ENCODE results near the gene FBN2.

DNA sequence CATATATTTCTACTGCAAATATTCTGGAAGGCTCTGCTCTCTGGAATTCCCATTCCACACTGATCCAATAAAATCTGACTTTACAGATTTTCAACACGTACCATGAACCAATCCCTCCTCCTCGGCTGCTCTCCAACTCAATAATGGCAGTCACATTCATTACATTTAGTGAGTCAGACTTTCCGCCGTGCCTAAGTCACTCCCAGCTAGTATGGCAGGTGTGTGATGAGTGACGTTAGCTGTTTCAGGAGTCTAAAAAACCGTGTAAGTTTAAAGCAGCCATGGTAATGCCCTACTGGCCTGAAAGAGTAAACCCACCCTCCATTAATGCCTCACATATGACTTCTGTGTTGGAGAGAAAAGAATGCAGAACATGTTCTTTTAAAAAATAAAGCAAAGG lies 3.3 kb downstream of the FBN2 start:
- no peak for TF ChIP-seq POLR2A (IDR thresholded peaks at IDR 0.05; ENCODE audit: low read depth)
- TF ChIP-seq, protein P1, sequence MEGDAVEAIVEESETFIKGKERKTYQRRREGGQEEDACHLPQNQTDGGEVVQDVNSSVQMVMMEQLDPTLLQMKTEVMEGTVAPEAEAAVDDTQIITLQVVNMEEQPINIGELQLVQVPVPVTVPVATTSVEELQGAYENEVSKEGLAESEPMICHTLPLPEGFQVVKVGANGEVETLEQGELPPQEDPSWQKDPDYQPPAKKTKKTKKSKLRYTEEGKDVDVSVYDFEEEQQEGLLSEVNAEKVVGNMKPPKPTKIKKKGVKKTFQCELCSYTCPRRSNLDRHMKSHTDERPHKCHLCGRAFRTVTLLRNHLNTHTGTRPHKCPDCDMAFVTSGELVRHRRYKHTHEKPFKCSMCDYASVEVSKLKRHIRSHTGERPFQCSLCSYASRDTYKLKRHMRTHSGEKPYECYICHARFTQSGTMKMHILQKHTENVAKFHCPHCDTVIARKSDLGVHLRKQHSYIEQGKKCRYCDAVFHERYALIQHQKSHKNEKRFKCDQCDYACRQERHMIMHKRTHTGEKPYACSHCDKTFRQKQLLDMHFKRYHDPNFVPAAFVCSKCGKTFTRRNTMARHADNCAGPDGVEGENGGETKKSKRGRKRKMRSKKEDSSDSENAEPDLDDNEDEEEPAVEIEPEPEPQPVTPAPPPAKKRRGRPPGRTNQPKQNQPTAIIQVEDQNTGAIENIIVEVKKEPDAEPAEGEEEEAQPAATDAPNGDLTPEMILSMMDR (IDR thresholded peaks at IDR 0.05): no peak
- no peak for TF ChIP-seq EP300 (IDR thresholded peaks at IDR 0.05)
- peak in 1 of 2 donors; percentile 49 for TF ChIP-seq POLR2AphosphoS5 (IDR thresholded peaks at IDR 0.05)

Data from esophagus muscularis mucosa (tissue), 4 donors.